OCI-LY7 (cell line): ENCODE measurements around the gene EBP. TPM values are rescaled to one million over a fixed set of nuclear protein-coding genes. Genes with fewer than 3 reads are reported as not detected.

Source experiments
- BruUV-seq: library from RNA; stranded (reverse); fragments of 400-500 nt; replicated peaks from 2 replicates; lab custom pipeline; 2021; lab: Mats Ljungman, UMichigan
- CTCF ChIA-PET: fragments of 300-600 bp; sonication (Branson Sonifier 250); formaldehyde crosslinking; loops from one replicate; lab custom pipeline; 2022; ENCODE audit warnings: antibody characterized with exemption; ENCODE audit not compliant: unreplicated experiment; lab: Charles Lee
- POLR2A ChIA-PET: fragments of 300-600 bp; sonication (Branson Sonifier 250); formaldehyde crosslinking; loops from one replicate; lab custom pipeline; 2022; ENCODE audit warnings: antibody characterized with exemption; lab: Charles Lee
- DNase-seq: peaks from one replicate; pipeline ENCODE4 v3.0.0-alpha.2; 2015; ENCODE audit warnings: low spot score
- H2AFZ ChIP-seq: fragments of 200-600 bp; sonication (generic), shearing (Covaris generic); 2 replicates; pipeline ENCODE4 v1.6.1; 2014; ENCODE audit warnings: mild to moderate bottlenecking, antibody characterized with exemption, low read length, moderate library complexity
- H3K27ac ChIP-seq: fragments of 200-600 bp; sonication (generic); 2 replicates; pipeline ENCODE4 v1.5.1; 2014; ENCODE audit warnings: mixed run types, low read depth, mild to moderate bottlenecking, moderate library complexity, low read length, inconsistent platforms; ENCODE audit not compliant: poor library complexity, severe bottlenecking
- H3K36me3 ChIP-seq: fragments of 200-600 bp; sonication (generic); 2 replicates; pipeline ENCODE4 v1.6.1; 2014; ENCODE audit warnings: mild to moderate bottlenecking, antibody characterized with exemption, low read length, moderate library complexity, mixed read lengths; ENCODE audit not compliant: insufficient read depth
- H3K4me1 ChIP-seq: fragments of 200-600 bp; sonication (generic); 2 replicates; pipeline ENCODE4 v1.5.1; 2014; ENCODE audit warnings: mild to moderate bottlenecking, low read length; ENCODE audit not compliant: insufficient read depth, poor library complexity, severe bottlenecking
- H3K4me2 ChIP-seq: fragments of 200-600 bp; sonication (generic); 2 replicates; pipeline ENCODE4 v1.6.1; 2014; ENCODE audit warnings: mild to moderate bottlenecking, low read length
- H3K4me3 ChIP-seq: fragments of 200-600 bp; sonication (generic); 2 replicates; pipeline ENCODE4 v1.5.1; 2014; ENCODE audit warnings: mild to moderate bottlenecking, low read depth, low read length; ENCODE audit not compliant: poor library complexity, severe bottlenecking
- H3K79me2 ChIP-seq: fragments of 200-600 bp; sonication (generic); 2 replicates; pipeline ENCODE4 v1.6.1; 2016; ENCODE audit warnings: low read depth, mild to moderate bottlenecking, low read length, moderate library complexity, mixed read lengths; ENCODE audit not compliant: insufficient read depth
- H3K9me2 ChIP-seq: fragments of 200-600 bp; sonication (generic); 2 replicates; pipeline ENCODE4 v1.6.1; 2016; ENCODE audit warnings: mild to moderate bottlenecking, low read length, mixed read lengths; ENCODE audit not compliant: insufficient read depth
- H3K9me3 ChIP-seq: fragments of 200-600 bp; sonication (generic); 2 replicates; pipeline ENCODE4 v1.6.1; 2014; ENCODE audit warnings: mild to moderate bottlenecking, mixed run types, low read length, mixed read lengths
- H4K20me1 ChIP-seq: fragments of 200-600 bp; sonication (generic); 2 replicates; pipeline ENCODE4 v1.6.1; 2014; ENCODE audit warnings: mild to moderate bottlenecking, antibody characterized with exemption, low read length, moderate library complexity, mixed read lengths; ENCODE audit not compliant: insufficient read depth
- EZH2phosphoT487 ChIP-seq: fragments of 200-600 bp; sonication (generic); IDR thresholded peaks from 2 replicates; pipeline ENCODE4 v1.6.1; 2018; ENCODE audit warnings: low read depth, borderline replicate concordance, mild to moderate bottlenecking, mixed run types, antibody characterized with exemption, low read length, moderate library complexity, mixed read lengths
- intact Hi-C: fragments of 100-400 bp; cut with micrococcal nuclease; formaldehyde crosslinking; loops from one replicate; pipeline ENCODE4 v1.10.0; 2022; ENCODE audit not compliant: unreplicated experiment
- total RNA-seq, 2 experiments: library from RNA; depleted of rRNA in 1 of 2; stranded (reverse); fragments of >200 nt in 1 of 2; shearing (Covaris generic) in 1 of 2; gene quantifications; 2 replicates each; pipeline ENCODE4 v1.2.3, GENCODE V29; 2014 to 2022
- TF ChIP-seq, protein P1 (sequence below): fragments of 200-600 bp; sonication (generic); conservative IDR thresholded peaks from 2 replicates; pipeline ENCODE4 v1.5.1; 2014; ENCODE audit warnings: mild to moderate bottlenecking, antibody characterized with exemption, low read length, moderate library complexity, mixed read lengths

Gene EBP
- total RNA-seq, 2 experiments from 2014 or later, result 94.4 to 126 TPM

DNA sequence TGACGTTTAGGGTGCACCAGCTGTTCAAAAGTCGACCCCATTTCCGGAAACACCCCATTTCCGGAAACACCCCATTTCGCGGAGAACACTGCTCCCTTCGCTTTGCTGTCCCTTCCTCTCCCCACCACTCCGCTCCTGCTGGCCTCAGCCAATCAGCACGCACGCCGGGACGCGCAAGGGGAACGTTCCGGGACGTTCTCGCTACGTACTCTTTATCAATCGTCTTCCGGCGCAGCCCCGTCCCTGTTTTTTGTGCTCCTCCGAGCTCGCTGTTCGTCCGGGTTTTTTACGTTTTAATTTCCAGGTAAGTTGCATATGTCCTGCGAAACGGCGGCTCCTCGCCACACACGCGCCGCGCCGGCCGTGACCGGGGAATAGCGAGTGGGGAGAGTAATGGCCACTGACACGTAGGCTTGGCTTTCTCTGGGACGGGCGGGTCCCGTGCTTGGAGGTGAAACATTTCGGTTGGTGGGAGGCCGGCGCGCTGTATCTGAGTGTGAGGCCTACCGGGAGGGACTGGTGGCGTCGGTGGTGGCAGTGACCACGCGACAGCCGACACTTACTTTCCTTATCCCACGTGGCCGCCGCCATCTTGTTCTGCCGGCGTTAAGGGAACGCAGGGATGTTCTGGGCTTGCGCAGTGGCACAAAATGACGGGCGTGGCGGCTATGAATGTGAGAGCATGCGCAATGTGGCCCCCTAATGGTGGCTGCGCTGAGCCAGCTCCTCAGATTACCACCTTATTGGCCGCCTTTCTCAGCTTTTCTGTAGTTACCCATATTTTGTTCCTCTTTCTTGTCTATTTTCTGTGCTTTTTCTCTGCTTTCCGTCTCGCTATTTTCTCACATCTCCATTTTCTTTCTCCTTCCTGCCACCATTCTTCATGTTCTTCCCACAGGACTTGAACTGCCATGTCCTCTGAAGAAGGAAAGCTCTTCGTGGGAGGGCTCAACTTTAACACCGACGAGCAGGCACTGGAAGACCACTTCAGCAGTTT, 53.0 kb downstream of the EBP start, which contains the start of gene RBM3:
RBM3 (plus strand) TSS at position 215 of the 997 bp plus-strand sequence; CDS start at position 912, 697 bp downstream.
- H3K4me3 ChIP-seq, result peak within 1 kb of the TSS; percentile 100
- peak within 1 kb of the TSS; percentile 99 for H3K4me2 ChIP-seq
- TF ChIP-seq, protein P1, sequence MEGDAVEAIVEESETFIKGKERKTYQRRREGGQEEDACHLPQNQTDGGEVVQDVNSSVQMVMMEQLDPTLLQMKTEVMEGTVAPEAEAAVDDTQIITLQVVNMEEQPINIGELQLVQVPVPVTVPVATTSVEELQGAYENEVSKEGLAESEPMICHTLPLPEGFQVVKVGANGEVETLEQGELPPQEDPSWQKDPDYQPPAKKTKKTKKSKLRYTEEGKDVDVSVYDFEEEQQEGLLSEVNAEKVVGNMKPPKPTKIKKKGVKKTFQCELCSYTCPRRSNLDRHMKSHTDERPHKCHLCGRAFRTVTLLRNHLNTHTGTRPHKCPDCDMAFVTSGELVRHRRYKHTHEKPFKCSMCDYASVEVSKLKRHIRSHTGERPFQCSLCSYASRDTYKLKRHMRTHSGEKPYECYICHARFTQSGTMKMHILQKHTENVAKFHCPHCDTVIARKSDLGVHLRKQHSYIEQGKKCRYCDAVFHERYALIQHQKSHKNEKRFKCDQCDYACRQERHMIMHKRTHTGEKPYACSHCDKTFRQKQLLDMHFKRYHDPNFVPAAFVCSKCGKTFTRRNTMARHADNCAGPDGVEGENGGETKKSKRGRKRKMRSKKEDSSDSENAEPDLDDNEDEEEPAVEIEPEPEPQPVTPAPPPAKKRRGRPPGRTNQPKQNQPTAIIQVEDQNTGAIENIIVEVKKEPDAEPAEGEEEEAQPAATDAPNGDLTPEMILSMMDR, result peak; percentile 55
- TF ChIP-seq EZH2phosphoT487, result no peak
- BruUV-seq, result TSS peak; percentile 79
- DNase-seq, result peak; percentile 92
- peaks cover 30% of the 10 kb centered on the region for H3K79me2 ChIP-seq
- H3K36me3 ChIP-seq, result peaks cover 48% of the 10 kb centered on the region
- intact Hi-C loops, result loop anchor here (2.0 to 5.0 kb wide), 3 partner anchors 36 to 97 kb away; partner anchors contain the start of genes EBP, FTSJ1 and TBC1D25
- ChIA-PET CTCF (no interaction called here), POLR2A (interaction anchor here (0.6 to 1.7 kb wide), 3 partner anchors 9 to 35 kb away, joined by 3 to 8 read pairs (median 3); partner anchors contain the start of gene TBC1D25)
- no peaks in the 10 kb centered on the region for H4K20me1 ChIP-seq
- H3K9me2 ChIP-seq, result no peaks in the 10 kb centered on the region
- peaks cover 36% of the 10 kb centered on the region for H3K4me1 ChIP-seq
- peak within 1 kb of the TSS; percentile 83; the same call in 1 of the 2 replicates for H2AFZ ChIP-seq
- H3K9me3 ChIP-seq, result no peaks in the 10 kb centered on the region
- peak within 1 kb of the TSS; percentile 86 for H3K27ac ChIP-seq

DNA sequence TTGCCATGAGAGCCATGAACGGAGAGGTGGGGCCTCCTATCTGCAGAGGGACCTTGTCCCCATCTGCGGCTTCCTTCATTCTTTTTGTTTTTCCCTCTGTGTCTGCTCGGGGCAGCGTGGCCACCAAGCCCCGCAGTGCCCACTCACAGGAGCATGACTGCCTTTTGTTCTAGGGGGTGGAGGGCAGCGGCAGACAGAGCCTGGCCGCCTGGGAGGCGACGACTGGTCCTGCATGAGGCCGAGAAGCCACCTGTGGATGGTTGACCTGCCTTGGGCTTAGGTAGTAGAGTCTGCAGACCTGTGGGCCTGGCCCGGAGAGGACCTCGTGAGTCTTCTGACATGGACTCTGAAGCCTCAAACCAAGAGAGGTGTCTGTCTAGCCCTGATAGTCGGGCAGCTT, 54.0 kb downstream of the EBP start:
- Histone ChIP-seq H3K79me2 (peaks cover 30% of the 10 kb centered on the region), H3K9me2 (no peaks in the 10 kb centered on the region), H3K4me3 (peak overlapping the region; percentile 100), H2AFZ (no peak overlapping the region), H3K4me2 (peak overlapping the region; percentile 99), H3K27ac (peak overlapping the region; percentile 86), H3K4me1 (peaks cover 35% of the 10 kb centered on the region), H3K9me3 (no peaks in the 10 kb centered on the region), H3K36me3 (peaks cover 54% of the 10 kb centered on the region), H4K20me1 (no peaks in the 10 kb centered on the region)
- DNase-seq, result no peak
- ChIA-PET POLR2A (no interaction called here), CTCF (no interaction called here)
- TF ChIP-seq EZH2phosphoT487, result no peak
- TF ChIP-seq, protein P1, result no peak
- intact Hi-C loops, result loop anchor here (2.0 kb wide), 1 partner anchor 37 kb away; the partner anchor contains the start of gene TBC1D25
- BruUV-seq, result no TSS peak
